ENCODE data around the gene UBXN2A. TPM values are rescaled to one million over a fixed set of nuclear protein-coding genes. Genes with fewer than 3 reads are reported as not detected.

UBXN2A gene
- polyA plus RNA-seq, 1 donor: 11.7 TPM

DNA sequence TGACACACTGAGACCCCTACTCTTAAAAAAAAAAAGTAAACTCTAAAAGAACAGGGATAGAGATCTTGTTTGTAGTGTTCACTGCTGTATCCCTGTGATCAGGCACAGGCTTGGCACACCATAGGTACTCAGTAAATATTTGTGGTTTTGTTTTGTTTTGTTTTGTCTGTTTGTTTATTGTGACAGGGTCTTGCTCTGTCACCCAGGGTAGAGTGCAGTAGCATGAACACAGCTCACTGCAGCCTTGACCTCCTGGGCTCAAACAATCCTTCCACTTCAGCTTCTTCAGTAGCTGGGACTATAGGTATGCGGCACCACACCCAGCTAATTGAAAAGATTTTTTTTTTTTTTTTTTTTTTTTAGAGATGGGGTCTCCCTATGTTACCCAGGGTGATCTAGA lies 112.7 kb downstream of the UBXN2A start:
- DNase-seq: no peak
- Histone ChIP-seq H3K27me3 (ENCODE audit: control insufficient read depth, insufficient read depth, low read length) (peaks cover 21% of the 10 kb centered on the region), H3K27ac (ENCODE audit: low read length) (no peak overlapping the region), H3K36me3 (ENCODE audit: control insufficient read depth, insufficient read depth, low read length) (no peaks in the 10 kb centered on the region), H3K9me3 (ENCODE audit: control insufficient read depth, low read depth, low read length) (no peaks in the 10 kb centered on the region), H3K4me1 (ENCODE audit: control insufficient read depth, insufficient read depth, low read length) (peaks cover 5% of the 10 kb centered on the region), H3K4me3 (ENCODE audit: low read length) (no peak overlapping the region)
- WGBS (ENCODE audit: insufficient coverage, low lambda C conversion rate): no CpG with 5 or more reads among the region's 1 CpG

Other genes starting within 250 kb of the UBXN2A start
- gene ATAD2B, start 13.3 kb upstream of the UBXN2A start, polyA plus RNA-seq: 13.5 TPM
- gene MFSD2B, start 69.6 kb downstream of the UBXN2A start, polyA plus RNA-seq: 0.58 TPM
- 6.7 TPM for gene WDCP, start 106.9 kb downstream of the UBXN2A start, polyA plus RNA-seq
- gene FKBP1B, start 109.3 kb downstream of the UBXN2A start, polyA plus RNA-seq: 8.2 TPM
- gene SF3B6, start 135.9 kb downstream of the UBXN2A start, polyA plus RNA-seq: 117 TPM
- 36.0 TPM for gene TP53I3, start 144.4 kb downstream of the UBXN2A start, polyA plus RNA-seq
- gene PFN4, start 182.9 kb downstream of the UBXN2A start, polyA plus RNA-seq: 1.3 TPM
- gene FAM228B, start 183.0 kb downstream of the UBXN2A start, polyA plus RNA-seq: 14.1 TPM
- 0.12 TPM for gene FAM228A, start 234.6 kb downstream of the UBXN2A start, polyA plus RNA-seq

Measured in large intestine (tissue), 3 donors.